ENCODE data around the gene PILRA.

DNA sequence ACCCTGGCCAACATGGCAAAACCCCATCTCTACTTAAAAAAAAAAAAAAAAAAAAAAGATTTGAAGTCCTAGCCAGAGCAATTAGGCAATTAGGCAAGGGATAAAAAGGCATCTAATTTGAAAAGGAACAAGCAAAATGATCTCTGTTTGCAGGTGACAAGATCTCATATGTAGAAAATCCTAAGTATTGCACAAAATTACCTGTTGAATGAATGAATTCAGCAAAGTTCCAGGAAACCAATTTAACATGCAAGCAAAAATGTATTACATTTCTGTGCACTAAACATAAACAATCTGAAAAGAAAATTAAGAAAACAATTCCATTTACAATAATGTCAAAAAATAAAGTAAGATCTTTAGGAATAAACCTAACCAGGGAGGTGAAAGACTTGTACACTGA is 10.2 kb upstream of the PILRA start:
- TF ChIP-seq, protein P1, sequence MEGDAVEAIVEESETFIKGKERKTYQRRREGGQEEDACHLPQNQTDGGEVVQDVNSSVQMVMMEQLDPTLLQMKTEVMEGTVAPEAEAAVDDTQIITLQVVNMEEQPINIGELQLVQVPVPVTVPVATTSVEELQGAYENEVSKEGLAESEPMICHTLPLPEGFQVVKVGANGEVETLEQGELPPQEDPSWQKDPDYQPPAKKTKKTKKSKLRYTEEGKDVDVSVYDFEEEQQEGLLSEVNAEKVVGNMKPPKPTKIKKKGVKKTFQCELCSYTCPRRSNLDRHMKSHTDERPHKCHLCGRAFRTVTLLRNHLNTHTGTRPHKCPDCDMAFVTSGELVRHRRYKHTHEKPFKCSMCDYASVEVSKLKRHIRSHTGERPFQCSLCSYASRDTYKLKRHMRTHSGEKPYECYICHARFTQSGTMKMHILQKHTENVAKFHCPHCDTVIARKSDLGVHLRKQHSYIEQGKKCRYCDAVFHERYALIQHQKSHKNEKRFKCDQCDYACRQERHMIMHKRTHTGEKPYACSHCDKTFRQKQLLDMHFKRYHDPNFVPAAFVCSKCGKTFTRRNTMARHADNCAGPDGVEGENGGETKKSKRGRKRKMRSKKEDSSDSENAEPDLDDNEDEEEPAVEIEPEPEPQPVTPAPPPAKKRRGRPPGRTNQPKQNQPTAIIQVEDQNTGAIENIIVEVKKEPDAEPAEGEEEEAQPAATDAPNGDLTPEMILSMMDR (conservative IDR thresholded peaks at IDR 0.05 in 1 of 2, IDR thresholded peaks at IDR 0.05 in 1 of 2; ENCODE audit: extremely low read depth in 1 of 2, insufficient read depth in 1 of 2, low read depth in 1 of 2, low read length in 2 of 2), result no peak
- TF ChIP-seq EZH2 (IDR thresholded peaks at IDR 0.05; ENCODE audit: borderline replicate concordance, low read length), result no peak

Measured in mammary epithelial cell (primary cell).